ENCODE measurements around the gene EVX1. TPM values are rescaled to one million over a fixed set of nuclear protein-coding genes. Genes with fewer than 3 reads are reported as not detected.

The EVX1 gene
- total RNA-seq, 6 donors from 2014 or later = not detected

DNA sequence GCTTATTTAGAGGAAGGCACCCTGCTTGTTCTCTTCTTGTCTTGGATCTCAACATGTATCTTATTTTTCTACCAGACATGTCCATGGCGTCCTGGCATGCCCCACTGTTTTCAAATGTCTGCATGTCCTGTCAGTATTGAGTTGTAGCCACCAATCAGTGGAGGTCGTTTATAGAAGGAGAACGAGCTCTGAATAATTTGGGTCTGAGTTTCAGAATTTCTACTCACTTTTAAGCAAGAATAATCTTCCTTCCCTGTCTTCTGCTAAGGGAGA lies 39.8 kb upstream of the EVX1 start:
- Histone ChIP-seq H3K4me1 (peaks cover 34 to 53% (median 37%) of the 10 kb centered on the region in 4 donors), H3K27me3 (peaks cover 6 to 91% (median 64%) of the 10 kb centered on the region in 4 donors), H3K4me3 (no peak overlapping the region), H3K9me3 (no peaks in the 10 kb centered on the region), H3K36me3 (no peaks in the 10 kb centered on the region), H3K27ac (no peak overlapping the region)
- DNase-seq (no peak), ATAC-seq (ENCODE audit: low FRiP score in 2 of 2) (no peak)
- TF ChIP-seq POLR2A (IDR thresholded peaks at IDR 0.05) (no peak), EP300 (IDR thresholded peaks at IDR 0.05) (no peak), POLR2AphosphoS5 (IDR thresholded peaks at IDR 0.05) (no peak)
- TF ChIP-seq, protein P1, sequence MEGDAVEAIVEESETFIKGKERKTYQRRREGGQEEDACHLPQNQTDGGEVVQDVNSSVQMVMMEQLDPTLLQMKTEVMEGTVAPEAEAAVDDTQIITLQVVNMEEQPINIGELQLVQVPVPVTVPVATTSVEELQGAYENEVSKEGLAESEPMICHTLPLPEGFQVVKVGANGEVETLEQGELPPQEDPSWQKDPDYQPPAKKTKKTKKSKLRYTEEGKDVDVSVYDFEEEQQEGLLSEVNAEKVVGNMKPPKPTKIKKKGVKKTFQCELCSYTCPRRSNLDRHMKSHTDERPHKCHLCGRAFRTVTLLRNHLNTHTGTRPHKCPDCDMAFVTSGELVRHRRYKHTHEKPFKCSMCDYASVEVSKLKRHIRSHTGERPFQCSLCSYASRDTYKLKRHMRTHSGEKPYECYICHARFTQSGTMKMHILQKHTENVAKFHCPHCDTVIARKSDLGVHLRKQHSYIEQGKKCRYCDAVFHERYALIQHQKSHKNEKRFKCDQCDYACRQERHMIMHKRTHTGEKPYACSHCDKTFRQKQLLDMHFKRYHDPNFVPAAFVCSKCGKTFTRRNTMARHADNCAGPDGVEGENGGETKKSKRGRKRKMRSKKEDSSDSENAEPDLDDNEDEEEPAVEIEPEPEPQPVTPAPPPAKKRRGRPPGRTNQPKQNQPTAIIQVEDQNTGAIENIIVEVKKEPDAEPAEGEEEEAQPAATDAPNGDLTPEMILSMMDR (IDR thresholded peaks at IDR 0.05) = no peak
- 9 to 17% methylated on average over 3 of the region's 3 CpGs for WGBS, 2 donors

DNA sequence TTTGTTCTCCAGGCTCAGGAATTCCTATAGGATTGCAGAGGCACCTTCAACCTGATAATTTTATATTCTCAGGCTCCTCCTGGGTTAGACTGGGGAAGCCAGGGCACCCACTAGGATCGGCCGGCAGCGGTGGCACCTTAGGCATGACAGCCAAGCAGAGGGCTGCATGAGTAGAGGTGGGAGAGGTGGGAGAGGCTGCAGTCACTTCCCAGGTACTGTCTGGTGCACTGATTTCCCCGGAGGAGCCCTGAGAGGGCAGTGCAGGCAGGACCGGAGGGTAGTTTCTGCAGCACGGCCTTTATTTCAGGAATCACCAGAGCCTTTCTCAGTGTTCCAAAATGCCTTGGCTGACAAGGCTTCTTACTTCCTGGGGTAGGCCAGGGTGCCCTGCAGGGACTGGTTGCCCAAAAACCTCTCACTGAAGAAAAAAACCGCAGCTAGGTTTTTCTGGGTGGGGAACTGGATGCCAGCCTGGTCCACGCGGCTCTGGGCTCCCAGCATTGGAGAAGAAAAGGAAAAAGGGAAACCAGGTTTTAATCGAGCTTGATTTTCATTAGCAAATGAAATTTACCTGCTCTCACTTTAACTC lies 39.1 kb upstream of the EVX1 start:
- H3K9me3 ChIP-seq = no peaks in the 10 kb centered on the region
- H3K27ac ChIP-seq = no peak overlapping the region
- TF ChIP-seq EP300 (IDR thresholded peaks at IDR 0.05) = no peak
- no peak for TF ChIP-seq POLR2A (IDR thresholded peaks at IDR 0.05)
- TF ChIP-seq, protein P1 (IDR thresholded peaks at IDR 0.05) = no peak
- TF ChIP-seq POLR2AphosphoS5 (IDR thresholded peaks at IDR 0.05) = no peak
- ATAC-seq (ENCODE audit: low FRiP score in 2 of 2) = no peak
- WGBS, 2 donors = 4 to 10% methylated on average over 8 to 10 of the region's 10 CpGs
- no peaks in the 10 kb centered on the region for H3K36me3 ChIP-seq
- no peak for DNase-seq
- peaks cover 6 to 90% (median 61%) of the 10 kb centered on the region in 4 donors for H3K27me3 ChIP-seq
- H3K4me3 ChIP-seq = no peak overlapping the region
- peaks cover 34 to 51% (median 36%) of the 10 kb centered on the region in 4 donors for H3K4me1 ChIP-seq

DNA sequence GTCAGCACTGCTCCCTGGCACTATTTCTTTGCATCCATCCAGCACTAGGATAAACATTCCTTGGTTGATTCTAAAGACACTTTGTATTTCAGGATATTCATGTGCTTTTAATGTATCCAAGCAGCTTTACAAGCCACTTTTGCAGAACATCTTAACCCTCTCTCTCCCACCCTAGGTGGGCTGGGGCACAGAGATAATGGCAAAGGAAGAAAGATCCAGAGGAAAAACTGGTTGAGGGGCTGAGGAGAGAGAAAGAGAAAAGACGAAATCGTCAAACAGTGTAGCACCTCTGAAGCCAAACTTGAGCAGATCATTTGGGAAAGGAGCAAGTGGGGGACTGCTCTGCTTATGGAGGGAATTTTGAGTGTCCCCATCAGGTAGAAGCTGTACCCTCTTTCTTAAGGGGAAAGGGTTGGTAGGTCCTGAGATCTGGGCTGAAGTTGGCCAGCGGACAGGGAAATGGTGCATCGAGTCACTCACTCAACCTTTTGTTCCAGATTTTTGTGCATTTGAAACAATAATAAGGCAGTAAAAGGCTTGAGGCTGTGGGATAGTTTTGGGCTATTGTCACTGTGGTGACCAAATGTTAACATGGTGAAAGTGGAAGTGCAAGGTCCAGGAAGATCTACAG lies 38.5 kb upstream of the EVX1 start:
- no peak for TF ChIP-seq POLR2A (IDR thresholded peaks at IDR 0.05)
- TF ChIP-seq POLR2AphosphoS5 (IDR thresholded peaks at IDR 0.05) = no peak
- TF ChIP-seq EP300 (IDR thresholded peaks at IDR 0.05) = no peak
- TF ChIP-seq, protein P1 (IDR thresholded peaks at IDR 0.05) = no peak
- ATAC-seq (ENCODE audit: low FRiP score in 2 of 2) = no peak
- WGBS, 2 donors = 14 to 29% methylated on average over 4 of the region's 4 CpGs
- Histone ChIP-seq H3K4me1 (peaks cover 31 to 45% (median 32%) of the 10 kb centered on the region in 4 donors), H3K36me3 (no peaks in the 10 kb centered on the region), H3K4me3 (no peak overlapping the region), H3K27ac (no peak overlapping the region), H3K9me3 (no peaks in the 10 kb centered on the region), H3K27me3 (peaks cover 6 to 84% (median 55%) of the 10 kb centered on the region in 4 donors)
- no peak for DNase-seq

DNA sequence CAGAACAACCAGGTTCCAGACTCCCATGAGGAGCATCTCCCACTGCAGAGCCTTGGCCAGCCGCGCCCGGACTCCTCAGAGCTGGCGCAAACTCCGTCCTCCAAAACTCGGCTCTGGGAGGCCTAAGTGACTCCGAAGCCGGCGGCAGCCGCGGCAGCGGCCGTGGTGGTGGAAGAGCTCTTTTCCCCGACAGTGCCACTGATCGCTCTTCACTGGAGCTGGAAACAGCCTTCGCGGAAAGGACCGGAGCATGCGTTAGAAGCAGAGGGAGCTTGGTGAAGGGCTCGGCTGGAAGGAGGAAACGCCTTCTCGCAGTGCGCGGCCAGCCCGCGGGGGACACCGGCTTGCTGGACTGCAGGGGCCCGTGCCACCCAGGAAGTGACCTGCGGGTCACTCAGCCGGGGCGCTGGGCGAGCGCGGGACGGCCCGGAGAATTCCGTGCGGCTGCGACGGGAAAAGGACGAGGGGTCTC lies 37.7 kb upstream of the EVX1 start:
- Histone ChIP-seq H3K36me3 (no peaks in the 10 kb centered on the region), H3K27me3 (peaks cover 6 to 82% (median 50%) of the 10 kb centered on the region in 4 donors), H3K4me1 (peaks cover 26 to 38% (median 29%) of the 10 kb centered on the region in 4 donors), H3K9me3 (no peaks in the 10 kb centered on the region), H3K27ac (no peak overlapping the region), H3K4me3 (peak overlapping the region in 1 of 4 donors; percentile 17)
- TF ChIP-seq POLR2AphosphoS5 (IDR thresholded peaks at IDR 0.05) (no peak), EP300 (IDR thresholded peaks at IDR 0.05) (no peak)
- ATAC-seq (ENCODE audit: low FRiP score in 2 of 2) (peak in 1 of 2 donors; percentile 4), DNase-seq (peak in 1 of 2 donors; percentile 86)
- 2 to 7% methylated on average over 21 to 41 of the region's 41 CpGs for WGBS, 2 donors

DNA sequence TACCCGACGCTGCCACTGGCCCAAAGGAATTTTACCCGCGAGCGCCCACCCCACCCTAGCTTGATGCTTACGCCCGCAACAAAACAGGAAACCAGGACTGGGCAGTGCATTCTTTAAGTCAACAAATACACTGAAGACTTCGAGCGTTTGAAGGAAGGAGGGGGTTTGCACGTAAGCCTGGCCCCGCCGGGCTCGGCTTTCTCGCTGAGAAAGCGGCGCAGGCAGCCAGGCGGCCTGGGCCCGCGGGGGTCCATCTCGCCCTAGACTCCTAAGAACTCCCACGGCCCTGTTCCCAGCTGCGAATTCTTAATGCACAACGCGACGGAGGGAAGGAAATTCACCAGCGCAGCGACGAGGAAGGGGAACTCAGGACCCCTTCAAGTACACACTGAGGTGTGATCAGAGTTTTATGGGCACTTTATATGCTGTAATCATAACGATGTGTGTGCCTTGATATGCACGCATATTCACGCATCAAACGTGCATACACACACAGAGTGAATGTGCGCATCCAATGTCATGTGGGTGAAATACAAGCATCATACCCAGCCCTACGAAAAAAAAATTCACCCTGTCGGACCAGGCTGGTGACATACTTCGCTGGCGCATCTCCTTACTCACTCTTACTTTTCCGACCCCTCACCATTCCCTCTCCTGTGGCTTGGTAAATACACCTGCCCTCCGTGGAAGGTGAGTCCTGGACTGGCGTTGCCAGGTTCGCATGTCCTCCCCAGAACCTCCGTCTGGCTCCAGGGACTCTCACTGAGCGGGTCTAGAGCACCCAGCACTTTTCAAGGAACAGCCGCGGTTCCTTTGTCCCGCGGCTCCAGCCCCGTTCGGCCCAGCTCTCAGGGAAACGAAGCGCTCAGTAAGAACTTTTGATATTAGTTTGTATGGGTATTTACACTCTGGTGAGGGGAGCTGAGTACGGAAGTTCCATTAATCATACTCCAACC lies 37.0 kb upstream of the EVX1 start:
- DNase-seq (peak in 1 of 2 donors; percentile 52), ATAC-seq (ENCODE audit: low FRiP score in 2 of 2) (no peak)
- H3K27ac ChIP-seq = no peak overlapping the region
- peaks cover 6 to 80% (median 44%) of the 10 kb centered on the region in 4 donors for H3K27me3 ChIP-seq
- TF ChIP-seq POLR2AphosphoS5 (IDR thresholded peaks at IDR 0.05) (no peak), POLR2A (IDR thresholded peaks at IDR 0.05) (no peak), EP300 (IDR thresholded peaks at IDR 0.05) (no peak)
- TF ChIP-seq, protein P1 (IDR thresholded peaks at IDR 0.05) = no peak
- H3K4me1 ChIP-seq = peaks cover 21 to 35% (median 25%) of the 10 kb centered on the region in 4 donors
- 10 to 11% methylated on average over 40 to 51 of the region's 52 CpGs for WGBS, 2 donors
- H3K36me3 ChIP-seq = no peaks in the 10 kb centered on the region
- H3K4me3 ChIP-seq = peak overlapping the region in 1 of 4 donors; percentile 17
- no peaks in the 10 kb centered on the region for H3K9me3 ChIP-seq
